ENCODE results near the gene PHC2. TPM values are rescaled to one million over a fixed set of nuclear protein-coding genes. Genes with fewer than 3 reads are reported as not detected.
A peak's percentile ranks its signal among the peaks of the same experiment; 100 is the strongest.

The PHC2 gene
- total and polyA plus RNA-seq, 9 of the 15 experiments (the other 6 are each of a cell fraction or from before 2014, with no cell fraction given) = 3.1 to 67.6 (median 34.6) TPM

DNA sequence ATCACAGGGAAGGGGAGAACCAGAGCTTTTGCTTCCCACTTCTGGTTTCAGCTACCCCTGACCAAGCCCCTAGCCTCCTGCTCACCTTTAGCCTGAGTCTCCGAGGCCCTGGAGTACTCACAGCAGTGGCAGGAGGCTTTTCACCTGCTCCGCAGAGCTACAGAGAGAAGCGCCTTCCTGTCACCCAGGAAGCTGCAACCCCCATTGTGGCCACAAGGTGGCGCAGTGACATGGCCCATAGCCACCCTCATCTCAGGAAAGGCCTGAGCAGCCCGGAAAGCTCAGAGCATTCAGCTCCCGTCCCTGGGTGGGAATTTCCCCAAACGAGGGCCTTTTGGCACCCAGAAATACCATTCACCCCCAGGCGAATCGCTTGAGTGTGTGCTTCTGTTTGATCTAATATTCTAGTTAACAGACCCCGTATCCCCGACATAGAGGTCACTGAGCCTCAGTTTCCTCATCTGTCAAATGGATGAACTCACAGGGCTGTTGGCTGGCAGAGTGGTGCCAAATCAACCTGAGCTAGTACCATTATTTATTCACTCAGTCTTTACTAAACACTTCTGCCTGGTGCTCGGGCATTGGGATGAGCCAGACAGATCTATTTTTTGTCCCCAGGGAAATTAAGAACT is 135.3 kb downstream of the PHC2 start (continued):
- TF ChIP-seq, protein P1, sequence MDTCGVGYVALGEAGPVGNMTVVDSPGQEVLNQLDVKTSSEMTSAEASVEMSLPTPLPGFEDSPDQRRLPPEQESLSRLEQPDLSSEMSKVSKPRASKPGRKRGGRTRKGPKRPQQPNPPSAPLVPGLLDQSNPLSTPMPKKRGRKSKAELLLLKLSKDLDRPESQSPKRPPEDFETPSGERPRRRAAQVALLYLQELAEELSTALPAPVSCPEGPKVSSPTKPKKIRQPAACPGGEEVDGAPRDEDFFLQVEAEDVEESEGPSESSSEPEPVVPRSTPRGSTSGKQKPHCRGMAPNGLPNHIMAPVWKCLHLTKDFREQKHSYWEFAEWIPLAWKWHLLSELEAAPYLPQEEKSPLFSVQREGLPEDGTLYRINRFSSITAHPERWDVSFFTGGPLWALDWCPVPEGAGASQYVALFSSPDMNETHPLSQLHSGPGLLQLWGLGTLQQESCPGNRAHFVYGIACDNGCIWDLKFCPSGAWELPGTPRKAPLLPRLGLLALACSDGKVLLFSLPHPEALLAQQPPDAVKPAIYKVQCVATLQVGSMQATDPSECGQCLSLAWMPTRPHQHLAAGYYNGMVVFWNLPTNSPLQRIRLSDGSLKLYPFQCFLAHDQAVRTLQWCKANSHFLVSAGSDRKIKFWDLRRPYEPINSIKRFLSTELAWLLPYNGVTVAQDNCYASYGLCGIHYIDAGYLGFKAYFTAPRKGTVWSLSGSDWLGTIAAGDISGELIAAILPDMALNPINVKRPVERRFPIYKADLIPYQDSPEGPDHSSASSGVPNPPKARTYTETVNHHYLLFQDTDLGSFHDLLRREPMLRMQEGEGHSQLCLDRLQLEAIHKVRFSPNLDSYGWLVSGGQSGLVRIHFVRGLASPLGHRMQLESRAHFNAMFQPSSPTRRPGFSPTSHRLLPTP (IDR thresholded peaks at IDR 0.05; ENCODE audit: borderline replicate concordance, extremely low read depth, insufficient read length) = no peak
- no peak for TF ChIP-seq TEAD4 (IDR thresholded peaks at IDR 0.05; ENCODE audit: low read length)
- no peak for TF ChIP-seq TEAD4 (CRISPR knock-in tag; IDR thresholded peaks at IDR 0.05; ENCODE audit: borderline replicate concordance)
- TF ChIP-seq ATF7 (IDR thresholded peaks at IDR 0.05) = peak; percentile 32; the same call in 1 of the 2 replicates
- TF ChIP-seq ZNF121 (CRISPR knock-in tag; conservative IDR thresholded peaks at IDR 0.05) = 0 out of 2 replicates have a peak, but pooled peaks have one; percentile 3
- no peak for TF ChIP-seq MYC (IDR thresholded peaks at IDR 0.05; ENCODE audit: low read depth, low read length)
- no peak for TF ChIP-seq MYC (CRISPR knock-in tag; IDR thresholded peaks at IDR 0.05; ENCODE audit: borderline replicate concordance, low read depth)
- TF ChIP-seq ZFP36 (IDR thresholded peaks at IDR 0.05; ENCODE audit: low read depth, low read length, partially characterized antibody) = peak; percentile 43
- TF ChIP-seq, protein P2, sequence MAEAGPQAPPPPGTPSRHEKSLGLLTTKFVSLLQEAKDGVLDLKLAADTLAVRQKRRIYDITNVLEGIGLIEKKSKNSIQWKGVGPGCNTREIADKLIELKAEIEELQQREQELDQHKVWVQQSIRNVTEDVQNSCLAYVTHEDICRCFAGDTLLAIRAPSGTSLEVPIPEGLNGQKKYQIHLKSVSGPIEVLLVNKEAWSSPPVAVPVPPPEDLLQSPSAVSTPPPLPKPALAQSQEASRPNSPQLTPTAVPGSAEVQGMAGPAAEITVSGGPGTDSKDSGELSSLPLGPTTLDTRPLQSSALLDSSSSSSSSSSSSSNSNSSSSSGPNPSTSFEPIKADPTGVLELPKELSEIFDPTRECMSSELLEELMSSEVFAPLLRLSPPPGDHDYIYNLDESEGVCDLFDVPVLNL (CRISPR knock-in tag; IDR thresholded peaks at IDR 0.05; ENCODE audit: low read depth) = no peak
- TF ChIP-seq, protein P3, sequence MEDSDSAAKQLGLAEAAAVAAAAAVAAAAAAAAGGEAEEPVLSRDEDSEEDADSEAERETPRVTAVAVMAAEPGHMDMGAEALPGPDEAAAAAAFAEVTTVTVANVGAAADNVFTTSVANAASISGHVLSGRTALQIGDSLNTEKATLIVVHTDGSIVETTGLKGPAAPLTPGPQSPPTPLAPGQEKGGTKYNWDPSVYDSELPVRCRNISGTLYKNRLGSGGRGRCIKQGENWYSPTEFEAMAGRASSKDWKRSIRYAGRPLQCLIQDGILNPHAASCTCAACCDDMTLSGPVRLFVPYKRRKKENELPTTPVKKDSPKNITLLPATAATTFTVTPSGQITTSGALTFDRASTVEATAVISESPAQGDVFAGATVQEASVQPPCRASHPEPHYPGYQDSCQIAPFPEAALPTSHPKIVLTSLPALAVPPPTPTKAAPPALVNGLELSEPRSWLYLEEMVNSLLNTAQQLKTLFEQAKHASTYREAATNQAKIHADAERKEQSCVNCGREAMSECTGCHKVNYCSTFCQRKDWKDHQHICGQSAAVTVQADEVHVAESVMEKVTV (CRISPR knock-in tag; IDR thresholded peaks at IDR 0.05) = peak; percentile 85
- TF ChIP-seq, protein P4, sequence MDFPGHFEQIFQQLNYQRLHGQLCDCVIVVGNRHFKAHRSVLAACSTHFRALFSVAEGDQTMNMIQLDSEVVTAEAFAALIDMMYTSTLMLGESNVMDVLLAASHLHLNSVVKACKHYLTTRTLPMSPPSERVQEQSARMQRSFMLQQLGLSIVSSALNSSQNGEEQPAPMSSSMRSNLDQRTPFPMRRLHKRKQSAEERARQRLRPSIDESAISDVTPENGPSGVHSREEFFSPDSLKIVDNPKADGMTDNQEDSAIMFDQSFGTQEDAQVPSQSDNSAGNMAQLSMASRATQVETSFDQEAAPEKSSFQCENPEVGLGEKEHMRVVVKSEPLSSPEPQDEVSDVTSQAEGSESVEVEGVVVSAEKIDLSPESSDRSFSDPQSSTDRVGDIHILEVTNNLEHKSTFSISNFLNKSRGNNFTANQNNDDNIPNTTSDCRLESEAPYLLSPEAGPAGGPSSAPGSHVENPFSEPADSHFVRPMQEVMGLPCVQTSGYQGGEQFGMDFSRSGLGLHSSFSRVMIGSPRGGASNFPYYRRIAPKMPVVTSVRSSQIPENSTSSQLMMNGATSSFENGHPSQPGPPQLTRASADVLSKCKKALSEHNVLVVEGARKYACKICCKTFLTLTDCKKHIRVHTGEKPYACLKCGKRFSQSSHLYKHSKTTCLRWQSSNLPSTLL (IDR thresholded peaks at IDR 0.05) = no peak
- no peak for TF ChIP-seq TRIM25 (IDR thresholded peaks at IDR 0.05; ENCODE audit: borderline replicate concordance)
- peak; percentile 95 to 98 (median 98) for TF ChIP-seq CTCF (IDR thresholded peaks at IDR 0.05 in 2 of 3, conservative IDR thresholded peaks at IDR 0.05 in 1 of 3; ENCODE audit: insufficient read depth in 2 of 3, low read depth in 1 of 3, low read length in 3 of 3)
- TF ChIP-seq RBM25 (IDR thresholded peaks at IDR 0.05; ENCODE audit: low read depth, low read length, severe bottlenecking) = peak; percentile 83

Measured in K562 (cell line).